HepG2 (cell line): ENCODE data around the gene MAT2A. TPM values are rescaled to one million over a fixed set of nuclear protein-coding genes. Genes with fewer than 3 reads are reported as not detected.

Experiments used
- CC2D1A ChIP-seq: sonication (generic); formaldehyde crosslinking; IDR thresholded peaks from 2 replicates; pipeline ENCODE4 v1.8.1; 2023; ENCODE audit warnings: mild to moderate bottlenecking, missing genetic modification reagents
- EEA1 ChIP-seq: sonication (generic); formaldehyde crosslinking; IDR thresholded peaks from 2 replicates; pipeline ENCODE4 v1.5.1; 2020; ENCODE audit warnings: mild to moderate bottlenecking, missing genetic modification reagents, borderline replicate concordance
- ELF4 ChIP-seq: sonication (generic); formaldehyde crosslinking; IDR thresholded peaks from 2 replicates; pipeline ENCODE4 v1.5.0; 2020; ENCODE audit warnings: missing genetic modification reagents, mild to moderate bottlenecking, moderate library complexity, borderline replicate concordance
- HOXA5 ChIP-seq: sonication (generic); formaldehyde crosslinking; IDR thresholded peaks from 2 replicates; pipeline ENCODE4 v1.4.0; 2020; ENCODE audit warnings: missing genetic modification reagents
- NCOA5 ChIP-seq: sonication (generic); formaldehyde crosslinking; IDR thresholded peaks from 2 replicates; pipeline ENCODE4 v1.4.0; 2020; ENCODE audit warnings: missing genetic modification reagents
- NFE2L2 ChIP-seq: fragments of 150-350 bp; IDR thresholded peaks from 2 replicates; pipeline ENCODE4 v1.6.1; 2014; ENCODE audit warnings: low read length
- PLSCR1 ChIP-seq: sonication (generic); formaldehyde crosslinking; IDR thresholded peaks from 2 replicates; pipeline ENCODE4 v1.5.0; 2020; ENCODE audit warnings: missing genetic modification reagents, mild to moderate bottlenecking, borderline replicate concordance
- RFXANK ChIP-seq: IDR thresholded peaks from 2 replicates; pipeline ENCODE4 v1.6.1; 2016
- STAG1 ChIP-seq: sonication (generic); formaldehyde crosslinking; IDR thresholded peaks from 2 replicates; pipeline ENCODE4 v1.4.0; 2020; ENCODE audit warnings: missing genetic modification reagents
- THRA ChIP-seq: sonication (generic); formaldehyde crosslinking; IDR thresholded peaks from 2 replicates; pipeline ENCODE4 v1.4.0; 2020; ENCODE audit warnings: missing genetic modification reagents, borderline replicate concordance
- ZBTB21 ChIP-seq: sonication (generic); formaldehyde crosslinking; IDR thresholded peaks from 2 replicates; pipeline ENCODE4 v1.4.0; 2020; ENCODE audit warnings: missing genetic modification reagents
- ZNF589 ChIP-seq: sonication (generic); formaldehyde crosslinking; conservative IDR thresholded peaks from 2 replicates; pipeline ENCODE4 v1.8.0; 2022; ENCODE audit warnings: mild to moderate bottlenecking, moderate library complexity, missing genetic modification reagents
- ZNF678 ChIP-seq: sonication (generic); formaldehyde crosslinking; IDR thresholded peaks from 2 replicates; pipeline ENCODE4 v1.4.0; 2020; ENCODE audit warnings: mild to moderate bottlenecking, missing genetic modification reagents
- ZNF777 ChIP-seq: sonication (generic); formaldehyde crosslinking; IDR thresholded peaks from 2 replicates; pipeline ENCODE4 v1.4.0; 2020; ENCODE audit warnings: missing genetic modification reagents
- polyA plus RNA-seq, 8 experiments: library from polyadenylated mRNA; depleted of rRNA in 3 of 8; stranded (reverse) in 7 of 8; unstranded in 1 of 8; fragments of >200 nt; fragmentation: Illumina TruSeq in 4 of 8; extraction: Trizol in 4 of 8; gene quantifications; 2 replicates each; pipeline versions ENCODE4 v1.2.1 to v1.2.3, GENCODE V29; 2011 to 2016; ENCODE audit warnings: low read depth in 4 of 8, missing spikeins in 1 of 8, mixed read lengths in 1 of 8; ENCODE audit not compliant: insufficient read depth in 1 of 8
- total RNA-seq, 5 experiments: library from RNA; depleted of rRNA; stranded (reverse); fragments of >200 nt; fragmentation: Illumina TruSeq; extraction: Trizol; gene quantifications; 2 replicates each; pipeline ENCODE4 v1.2.3, GENCODE V29; 2016; ENCODE audit warnings: low read depth in 1 of 5
- TF ChIP-seq, protein P1 (sequence below): sonication (generic); formaldehyde crosslinking; IDR thresholded peaks from 2 replicates; pipeline ENCODE4 v1.8.0; 2022; ENCODE audit warnings: low read depth, missing genetic modification reagents
- TF ChIP-seq, protein P2 (sequence below), 2 experiments: fragments of 450-650 bp in 1 of 2; sonication (generic) in 1 of 2; formaldehyde crosslinking in 1 of 2; IDR thresholded peaks; 2 replicates each; pipeline versions ENCODE4 v1.6.1 to v1.8.0; 2016 to 2022; ENCODE audit warnings: antibody characterized with exemption in 1 of 2, mild to moderate bottlenecking in 1 of 2, missing genetic modification reagents in 1 of 2

MAT2A gene
- total and polyA plus RNA-seq, 2 of the 13 experiments (the other 11 are each of a cell fraction or from before 2014, with no cell fraction given): 155 to 331 TPM

DNA sequence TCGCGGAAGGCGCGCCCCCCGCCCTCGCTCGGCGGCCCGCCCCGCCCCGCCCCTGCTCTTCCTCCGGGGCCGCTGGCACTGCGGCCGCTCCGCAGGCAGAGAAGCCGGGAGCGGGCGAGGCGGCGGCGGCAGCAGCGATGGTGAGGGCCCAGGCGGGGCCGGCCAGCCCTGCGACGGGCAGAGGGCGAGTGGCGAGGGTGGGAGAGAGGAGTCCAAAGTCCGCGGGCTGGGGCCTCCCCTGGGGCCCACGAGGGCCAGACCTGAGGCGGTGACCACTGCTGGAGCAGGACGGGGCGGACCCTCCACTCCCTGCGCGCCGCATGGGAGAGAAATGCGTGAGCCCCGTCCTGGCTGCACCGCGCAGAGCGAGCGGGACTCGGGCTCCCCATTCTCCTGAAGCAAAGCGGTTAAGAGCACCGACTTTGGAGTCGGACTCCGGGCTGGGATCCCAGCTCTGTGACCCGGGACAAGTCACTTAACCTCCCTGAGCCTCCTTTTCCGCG, 45.4 kb downstream of the MAT2A start, which contains the start of gene VAMP5 (continued):
- TF ChIP-seq THRA (CRISPR knock-in tag) (peak; percentile 82; the same call in 1 of the 2 replicates), ZNF777 (peak; percentile 98), NCOA5 (no peak), STAG1 (CRISPR knock-in tag) (no peak), PLSCR1 (CRISPR knock-in tag) (no peak), NFE2L2 (no peak), CC2D1A (CRISPR knock-in tag) (no peak), EEA1 (peak; percentile 75), ZBTB21 (CRISPR knock-in tag) (no peak), ELF4 (no peak), ZNF678 (peak; percentile 52; the same call in 1 of the 2 replicates), ZNF589 (CRISPR knock-in tag) (peak; percentile 82; the same call in 1 of the 2 replicates), HOXA5 (peak; percentile 64), RFXANK (CRISPR knock-in tag) (no peak)
- TF ChIP-seq, protein P1, sequence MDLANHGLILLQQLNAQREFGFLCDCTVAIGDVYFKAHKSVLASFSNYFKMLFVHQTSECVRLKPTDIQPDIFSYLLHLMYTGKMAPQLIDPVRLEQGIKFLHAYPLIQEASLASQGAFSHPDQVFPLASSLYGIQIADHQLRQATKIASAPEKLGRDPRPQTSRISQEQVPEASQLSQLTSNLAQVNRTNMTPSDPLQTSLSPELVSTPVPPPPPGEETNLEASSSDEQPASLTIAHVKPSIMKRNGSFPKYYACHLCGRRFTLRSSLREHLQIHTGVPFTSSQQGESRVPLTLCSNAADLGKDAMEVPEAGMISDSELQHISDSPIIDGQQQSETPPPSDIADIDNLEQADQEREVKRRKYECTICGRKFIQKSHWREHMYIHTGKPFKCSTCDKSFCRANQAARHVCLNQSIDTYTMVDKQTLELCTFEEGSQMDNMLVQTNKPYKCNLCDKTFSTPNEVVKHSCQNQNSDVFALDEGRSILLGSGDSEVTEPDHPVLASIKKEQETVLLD (CRISPR knock-in tag): peak; percentile 65; the same call in 1 of the 2 replicates
- TF ChIP-seq, protein P2, sequence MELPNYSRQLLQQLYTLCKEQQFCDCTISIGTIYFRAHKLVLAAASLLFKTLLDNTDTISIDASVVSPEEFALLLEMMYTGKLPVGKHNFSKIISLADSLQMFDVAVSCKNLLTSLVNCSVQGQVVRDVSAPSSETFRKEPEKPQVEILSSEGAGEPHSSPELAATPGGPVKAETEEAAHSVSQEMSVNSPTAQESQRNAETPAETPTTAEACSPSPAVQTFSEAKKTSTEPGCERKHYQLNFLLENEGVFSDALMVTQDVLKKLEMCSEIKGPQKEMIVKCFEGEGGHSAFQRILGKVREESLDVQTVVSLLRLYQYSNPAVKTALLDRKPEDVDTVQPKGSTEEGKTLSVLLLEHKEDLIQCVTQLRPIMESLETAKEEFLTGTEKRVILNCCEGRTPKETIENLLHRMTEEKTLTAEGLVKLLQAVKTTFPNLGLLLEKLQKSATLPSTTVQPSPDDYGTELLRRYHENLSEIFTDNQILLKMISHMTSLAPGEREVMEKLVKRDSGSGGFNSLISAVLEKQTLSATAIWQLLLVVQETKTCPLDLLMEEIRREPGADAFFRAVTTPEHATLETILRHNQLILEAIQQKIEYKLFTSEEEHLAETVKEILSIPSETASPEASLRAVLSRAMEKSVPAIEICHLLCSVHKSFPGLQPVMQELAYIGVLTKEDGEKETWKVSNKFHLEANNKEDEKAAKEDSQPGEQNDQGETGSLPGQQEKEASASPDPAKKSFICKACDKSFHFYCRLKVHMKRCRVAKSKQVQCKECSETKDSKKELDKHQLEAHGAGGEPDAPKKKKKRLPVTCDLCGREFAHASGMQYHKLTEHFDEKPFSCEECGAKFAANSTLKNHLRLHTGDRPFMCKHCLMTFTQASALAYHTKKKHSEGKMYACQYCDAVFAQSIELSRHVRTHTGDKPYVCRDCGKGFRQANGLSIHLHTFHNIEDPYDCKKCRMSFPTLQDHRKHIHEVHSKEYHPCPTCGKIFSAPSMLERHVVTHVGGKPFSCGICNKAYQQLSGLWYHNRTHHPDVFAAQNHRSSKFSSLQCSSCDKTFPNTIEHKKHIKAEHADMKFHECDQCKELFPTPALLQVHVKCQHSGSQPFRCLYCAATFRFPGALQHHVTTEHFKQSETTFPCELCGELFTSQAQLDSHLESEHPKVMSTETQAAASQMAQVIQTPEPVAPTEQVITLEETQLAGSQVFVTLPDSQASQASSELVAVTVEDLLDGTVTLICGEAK (IDR thresholded peaks at IDR 0.05): no peak
- TF ChIP-seq, protein P2 (CRISPR knock-in tag; IDR thresholded peaks at IDR 0.05): peak; percentile 63
